Neural progenitor cell (in vitro differentiated cells): ENCODE data around the gene MRPL24.
"Not testable (repeated sequence)": the region's sequence is repeated elsewhere in the genome, so short reads cannot be mapped to it uniquely, and the experiment has no call there.

Experiments
- CTCF ChIP-seq: fragments of 200-600 bp; sonication (generic); IDR thresholded peaks from 2 replicates; pipeline ENCODE4 v1.5.1; 2017; ENCODE audit warnings: antibody characterized with exemption, mild to moderate bottlenecking
- EZH2 ChIP-seq: fragments of 200-600 bp; sonication (generic); IDR thresholded peaks from 2 replicates; pipeline ENCODE4 v1.6.1; 2017; ENCODE audit warnings: antibody characterized with exemption, mild to moderate bottlenecking, moderate library complexity

- not testable (repeated sequence) for TF ChIP-seq CTCF, EZH2
Measured at GRCh38 chr1:156765136-156765535, 24.2 kb upstream of the MRPL24 start.
